Heart left ventricle (tissue), 13 donors: Measurements from ENCODE around the gene TUBB8.

Source experiments
- POLR2A ChIP-seq, 2 donors: fragments of 450-650 bp; IDR thresholded peaks; one replicate each; pipeline ENCODE4 v1.6.1; 2017; ENCODE audit warnings: antibody characterized with exemption in 2 of 2, mild to moderate bottlenecking in 2 of 2, moderate library complexity in 2 of 2
- TF ChIP-seq, protein P1 (sequence below), 12 donors: fragments of 200-600 bp; sonication (generic) in 4 of 12; IDR thresholded peaks; one replicate each; pipeline versions ENCODE4 v1.5.0 to v1.8.0; 2018 to 2022; ENCODE audit warnings: antibody characterized with exemption in 12 of 12, mild to moderate bottlenecking in 5 of 12
- donor health status: ischemic (EF 13 %, LVEDD 7.1; RV severe dilation, severe dysfunction).
- donor health status: DM: no; HTN: yes; CAD: no.
- donor health status: DM: no; HTN: no; CAD: no.
- donor health status: ischemic (EF 25% LVEDD 6.9; RV normal size, moderate dysfunction).
- donor health status: ischemic (EF 25% LVEDD 5.7; RV mildly dilated, moderate dysfunction).
- donor health status: ischemic (EF 35%, LVEDD 5.7; RV mildly dilated, moderate dysfunction).
- donor health status: nonischemic (EF 11% LVEDD 7.7; RV severe dilation, severe dysfunction).
- donor health status: DM: yes; HTN: yes; CAD: no.
- donor health status: PGD.
- donor health status: ischemic (EF 29% LVEDD 5.4; RV normal size, mild dysfunction).
- donor health status: nonischemic (EF 23%, LVEDD 6.1; RV moderate dilation, normal function).

DNA sequence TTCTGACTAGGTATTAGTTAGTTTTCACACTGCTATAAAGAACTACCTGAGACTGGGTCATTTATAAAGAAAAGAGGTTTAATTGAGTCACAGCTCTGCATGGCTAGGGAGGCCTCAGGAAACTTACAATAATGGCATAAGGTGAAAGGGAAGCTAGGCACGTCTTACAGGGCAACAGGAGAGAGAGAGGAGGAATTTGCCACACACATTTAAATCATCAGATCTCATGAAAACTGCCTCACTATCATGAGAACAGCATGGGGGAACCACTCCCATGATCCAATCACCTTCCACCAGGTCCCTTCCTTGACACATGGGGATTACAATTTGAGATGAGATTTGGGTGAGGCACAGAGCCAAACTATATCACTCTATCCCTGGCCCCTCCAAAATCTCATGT lies 45.5 kb upstream of the TUBB8 start:
- TF ChIP-seq, protein P1, sequence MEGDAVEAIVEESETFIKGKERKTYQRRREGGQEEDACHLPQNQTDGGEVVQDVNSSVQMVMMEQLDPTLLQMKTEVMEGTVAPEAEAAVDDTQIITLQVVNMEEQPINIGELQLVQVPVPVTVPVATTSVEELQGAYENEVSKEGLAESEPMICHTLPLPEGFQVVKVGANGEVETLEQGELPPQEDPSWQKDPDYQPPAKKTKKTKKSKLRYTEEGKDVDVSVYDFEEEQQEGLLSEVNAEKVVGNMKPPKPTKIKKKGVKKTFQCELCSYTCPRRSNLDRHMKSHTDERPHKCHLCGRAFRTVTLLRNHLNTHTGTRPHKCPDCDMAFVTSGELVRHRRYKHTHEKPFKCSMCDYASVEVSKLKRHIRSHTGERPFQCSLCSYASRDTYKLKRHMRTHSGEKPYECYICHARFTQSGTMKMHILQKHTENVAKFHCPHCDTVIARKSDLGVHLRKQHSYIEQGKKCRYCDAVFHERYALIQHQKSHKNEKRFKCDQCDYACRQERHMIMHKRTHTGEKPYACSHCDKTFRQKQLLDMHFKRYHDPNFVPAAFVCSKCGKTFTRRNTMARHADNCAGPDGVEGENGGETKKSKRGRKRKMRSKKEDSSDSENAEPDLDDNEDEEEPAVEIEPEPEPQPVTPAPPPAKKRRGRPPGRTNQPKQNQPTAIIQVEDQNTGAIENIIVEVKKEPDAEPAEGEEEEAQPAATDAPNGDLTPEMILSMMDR (IDR thresholded peaks at IDR 0.05), result no peak
- TF ChIP-seq POLR2A (IDR thresholded peaks at IDR 0.05), result no peak
